Endometrial microvascular endothelial cells (primary cell): ENCODE measurements around the gene TECPR2. TPM values are rescaled to one million over a fixed set of nuclear protein-coding genes. Genes with fewer than 3 reads are reported as not detected.

ENCODE experiments used
- in situ Hi-C: cut with HindIII; loops from 2 replicates; pipeline ENCODE4 v1.10.0; 2017; ENCODE audit warnings: low sequenced_read_pairs, low pct_unique_long_range_greater_than_20kb; ENCODE audit errors: inconsistent ontology term
- total RNA-seq: library from RNA; depleted of rRNA; stranded (reverse); fragments of >200 nt; gene quantifications from one replicate; pipeline ENCODE4 v1.2.3, GENCODE V29; 2015; ENCODE audit errors: inconsistent ontology term

The TECPR2 gene
- total RNA-seq, 1 donor from 2014 or later = 8.9 TPM

DNA sequence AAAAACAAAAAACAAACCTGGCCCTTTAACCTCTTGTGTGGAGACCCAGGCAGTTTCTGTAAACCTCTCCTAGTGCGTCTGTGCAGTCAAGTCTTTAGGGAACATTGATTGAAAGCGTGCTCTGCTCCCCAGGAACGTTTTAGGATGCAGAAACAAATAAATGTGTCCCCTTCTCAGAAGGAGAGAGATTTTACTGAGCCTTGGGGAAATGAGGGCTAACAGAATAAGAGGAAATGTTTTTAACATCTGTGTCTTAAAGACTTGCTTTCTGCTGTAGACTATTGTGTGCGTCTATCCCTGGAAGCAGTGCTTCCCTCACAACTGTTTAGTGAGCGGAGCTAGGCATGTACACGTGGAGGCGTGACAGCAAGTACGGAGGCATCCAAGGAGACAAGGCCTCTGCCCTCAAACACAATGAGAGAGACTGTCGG is 54.3 kb downstream of the TECPR2 start:
- in situ Hi-C loops = no loop called here

DNA sequence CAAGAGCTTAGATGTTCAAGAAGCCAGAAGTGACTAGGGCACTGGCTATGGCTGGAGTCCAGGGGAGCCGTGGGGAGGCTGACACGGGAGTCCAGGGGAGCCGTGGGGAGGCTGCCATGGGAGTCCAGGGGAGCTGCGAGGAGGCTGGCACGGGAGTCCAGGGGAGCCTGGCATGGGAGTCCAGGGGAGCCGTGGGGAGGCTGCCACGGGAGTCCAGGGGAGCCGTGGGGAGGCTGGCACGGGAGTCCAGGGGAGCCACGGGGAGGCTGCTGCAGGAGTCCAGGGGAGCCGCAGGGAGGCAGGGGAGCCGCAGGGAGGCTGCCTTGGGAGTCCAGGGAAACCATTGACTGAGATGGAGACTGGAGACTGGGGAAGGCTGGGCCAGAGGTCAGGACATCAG is 54.9 kb downstream of the TECPR2 start:
- in situ Hi-C loops = no loop called here

DNA sequence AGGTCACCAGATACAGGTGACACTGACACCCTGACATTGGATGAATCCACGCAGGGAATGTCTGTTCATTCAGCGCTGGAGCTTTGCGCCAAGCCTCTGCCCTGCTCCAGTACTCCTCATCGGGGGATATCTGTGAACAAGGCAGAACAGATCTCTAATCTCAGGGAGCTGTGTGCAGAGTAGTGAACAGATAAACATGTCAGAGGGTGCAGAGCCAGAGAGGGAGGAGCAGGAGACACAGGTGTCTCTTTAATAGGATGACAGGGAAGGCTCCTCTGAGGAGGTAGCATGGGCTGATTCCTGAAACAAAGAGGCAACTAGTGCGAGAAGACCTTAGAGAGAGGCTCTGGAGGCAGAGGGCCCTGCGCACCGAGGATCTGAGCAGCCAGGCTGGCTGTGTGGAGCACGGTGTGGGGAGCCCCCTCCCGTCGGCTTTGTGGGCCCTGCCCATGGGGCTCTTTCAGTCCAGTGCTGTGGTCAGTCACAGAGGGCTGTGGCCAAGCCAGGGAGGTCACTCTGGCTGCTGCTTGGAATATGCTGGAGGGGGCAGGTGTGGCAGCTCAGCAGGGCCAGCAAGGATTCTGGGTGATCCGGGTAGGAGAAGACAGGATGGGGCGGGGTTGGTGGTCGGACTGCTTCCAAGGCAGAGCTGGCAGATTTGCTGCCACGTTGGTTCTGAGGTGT is 55.6 kb downstream of the TECPR2 start:
- in situ Hi-C loops = no loop called here

DNA sequence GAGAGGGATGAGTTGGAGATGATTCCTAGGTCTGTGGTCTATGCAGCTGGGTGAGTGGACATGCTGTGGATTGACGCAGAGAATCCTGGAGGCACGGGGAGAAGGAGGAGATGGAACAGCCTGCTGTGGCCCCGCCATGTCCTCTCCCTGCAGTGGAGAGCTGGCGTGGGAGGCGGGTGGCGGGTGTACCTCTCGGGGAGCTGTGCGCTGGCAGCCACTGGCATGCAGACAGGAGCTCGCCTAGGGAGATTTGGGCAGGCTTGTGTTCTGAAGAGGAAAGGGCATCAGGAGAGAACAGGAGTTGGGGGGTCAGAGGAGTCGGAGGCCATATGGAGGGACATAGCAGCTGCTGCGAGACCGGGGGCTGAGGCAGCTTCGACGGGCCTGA is 56.1 kb downstream of the TECPR2 start:
- in situ Hi-C loops = no loop called here

DNA sequence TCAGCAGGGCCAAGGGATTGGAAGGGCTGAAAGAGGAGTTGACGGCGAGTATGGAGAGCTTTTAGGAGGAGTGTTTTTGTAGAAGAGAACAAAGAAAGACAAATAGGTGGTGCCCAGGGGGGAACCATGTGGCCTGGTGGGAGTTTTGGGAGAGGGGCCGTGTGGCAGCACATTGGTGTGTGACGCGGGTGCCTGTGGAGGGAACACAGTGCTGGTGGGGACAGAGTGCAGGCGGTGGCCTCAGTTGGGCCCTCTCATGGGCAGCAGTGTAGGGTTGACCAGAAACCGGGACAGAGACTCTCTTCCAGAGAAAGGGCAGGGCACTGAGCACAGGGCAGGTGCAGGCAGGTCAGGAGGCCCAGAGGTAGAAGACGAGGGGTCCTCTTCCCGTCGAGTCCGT is 56.5 kb downstream of the TECPR2 start:
- in situ Hi-C loops = no loop called here

DNA sequence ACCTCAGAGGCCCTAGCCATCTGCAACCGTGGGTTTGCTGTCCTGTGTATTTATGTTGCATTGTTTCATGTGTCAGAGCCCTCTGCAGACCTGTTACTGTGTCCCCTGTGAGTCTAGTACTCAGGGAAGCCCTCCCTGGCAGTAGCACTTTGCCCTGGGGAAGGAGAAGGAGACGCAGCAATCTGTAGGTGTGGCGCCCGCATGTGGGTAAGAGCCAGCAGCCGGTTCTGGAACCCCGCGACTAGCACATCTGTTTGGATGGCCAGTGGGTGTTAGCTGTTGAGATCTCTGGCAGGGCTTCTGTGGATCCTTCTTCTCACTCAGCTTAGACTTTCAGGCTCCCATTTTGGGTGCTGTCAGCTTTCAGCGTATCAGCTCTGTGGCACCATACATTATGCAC is 57.0 kb downstream of the TECPR2 start:
- in situ Hi-C loops = no loop called here

DNA sequence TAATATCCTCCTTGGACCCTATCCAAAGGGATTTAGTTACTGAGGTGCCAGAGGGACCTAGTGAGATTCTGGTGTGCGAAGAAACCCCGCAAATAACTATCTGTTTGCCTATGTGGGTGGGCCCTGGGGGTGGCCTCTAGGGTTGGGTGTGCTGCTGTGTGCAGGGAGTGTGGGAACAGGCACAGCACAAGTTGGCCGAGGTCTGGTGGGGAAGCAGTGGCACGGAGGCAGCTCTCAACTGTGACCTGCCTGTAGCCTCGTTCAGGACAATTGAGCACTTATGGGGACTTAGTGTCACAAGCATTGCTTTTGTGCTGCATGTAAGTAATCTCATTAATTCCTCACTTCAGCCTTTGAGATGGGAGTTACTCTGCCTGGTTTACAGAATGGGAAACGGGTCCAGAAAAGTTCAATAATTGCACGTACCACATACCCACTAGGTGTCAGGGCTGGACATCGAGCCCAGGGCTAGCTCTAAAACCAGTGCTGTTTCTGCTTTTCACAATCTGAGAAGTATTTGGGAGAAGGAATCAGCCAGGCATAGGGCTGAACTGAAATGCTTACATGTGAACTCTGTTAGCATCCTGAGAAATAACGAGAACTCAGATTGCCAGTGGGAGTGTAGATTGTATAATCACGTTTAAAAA is 58.8 kb downstream of the TECPR2 start:
- in situ Hi-C loops = no loop called here

DNA sequence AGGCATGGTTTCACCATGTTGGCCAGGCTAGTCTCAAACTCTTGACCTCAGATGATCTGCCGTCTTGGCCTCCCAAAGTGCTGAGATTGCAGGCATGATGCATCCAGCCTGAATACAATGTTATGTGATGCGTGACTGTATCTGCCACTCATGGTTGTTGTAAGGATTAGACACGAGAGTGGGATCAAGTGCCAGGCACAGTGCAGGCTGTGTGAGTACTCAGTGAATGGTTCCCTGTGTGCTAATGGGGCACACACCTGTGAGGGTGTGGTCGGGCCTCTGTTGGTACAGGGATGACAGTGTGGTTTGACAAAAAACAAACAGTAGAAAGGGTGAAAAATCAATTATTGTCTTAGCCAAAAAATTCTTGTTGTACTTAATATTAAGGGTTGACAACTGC is 61.8 kb downstream of the TECPR2 start:
- in situ Hi-C loops = no loop called here

DNA sequence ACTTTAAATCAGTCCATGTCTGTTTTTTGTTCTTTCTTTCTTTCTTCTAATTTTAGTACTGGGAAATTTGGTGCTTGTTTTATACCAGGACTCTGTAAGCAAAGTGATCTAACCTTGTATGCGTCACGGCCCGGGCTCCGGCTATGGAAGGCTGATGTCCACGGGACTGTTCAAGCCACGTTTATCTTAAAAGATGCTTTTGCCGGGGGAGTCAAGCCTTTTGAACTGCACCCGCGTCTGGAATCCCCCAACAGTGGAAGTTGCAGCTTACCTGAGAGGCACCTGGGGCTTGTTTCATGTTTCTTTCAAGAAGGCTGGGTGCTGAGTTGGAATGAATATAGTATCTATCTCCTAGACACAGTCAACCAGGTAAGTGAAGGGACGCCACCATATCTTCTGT is 62.2 kb downstream of the TECPR2 start:
- in situ Hi-C loops = no loop called here

DNA sequence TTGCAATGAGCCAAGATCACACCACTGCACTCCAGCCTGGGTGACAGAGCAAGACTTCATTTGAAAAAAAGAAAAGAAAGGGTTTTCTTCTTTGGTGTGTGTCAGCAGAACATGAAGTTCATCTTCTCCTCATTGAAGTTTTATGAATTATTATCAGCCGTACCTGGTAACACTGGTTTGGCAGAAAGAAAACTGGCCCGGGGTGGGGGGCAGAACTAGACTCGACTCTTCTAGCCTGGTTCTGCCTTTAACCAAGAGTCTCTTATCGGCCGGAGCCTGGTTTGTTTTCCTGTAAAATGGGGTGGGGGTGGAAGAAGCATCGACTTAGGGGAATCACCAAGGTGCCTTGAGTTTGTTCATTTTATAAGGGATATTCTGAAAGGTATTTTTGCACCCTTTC is 64.1 kb downstream of the TECPR2 start:
- in situ Hi-C loops = no loop called here

DNA sequence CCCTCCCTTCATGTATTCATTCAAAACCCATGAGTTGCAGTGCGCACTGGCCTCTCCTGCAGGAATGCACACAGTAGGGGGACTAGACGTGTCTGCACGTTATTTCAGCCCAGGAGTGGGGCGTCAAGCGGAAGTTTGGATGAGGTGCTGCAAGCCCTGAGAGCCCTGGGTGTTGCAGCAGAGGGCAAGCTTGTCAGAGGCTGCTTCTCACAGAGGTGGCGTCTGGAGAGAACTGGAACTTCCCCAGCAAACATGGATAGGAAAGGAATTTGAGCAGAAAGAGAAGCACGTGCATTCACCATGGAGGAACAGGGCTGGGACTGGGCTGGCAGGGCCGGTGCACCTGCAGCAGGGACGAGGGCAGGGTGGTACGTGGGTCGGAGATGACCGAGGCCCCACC is 64.9 kb downstream of the TECPR2 start:
- in situ Hi-C loops = no loop called here

DNA sequence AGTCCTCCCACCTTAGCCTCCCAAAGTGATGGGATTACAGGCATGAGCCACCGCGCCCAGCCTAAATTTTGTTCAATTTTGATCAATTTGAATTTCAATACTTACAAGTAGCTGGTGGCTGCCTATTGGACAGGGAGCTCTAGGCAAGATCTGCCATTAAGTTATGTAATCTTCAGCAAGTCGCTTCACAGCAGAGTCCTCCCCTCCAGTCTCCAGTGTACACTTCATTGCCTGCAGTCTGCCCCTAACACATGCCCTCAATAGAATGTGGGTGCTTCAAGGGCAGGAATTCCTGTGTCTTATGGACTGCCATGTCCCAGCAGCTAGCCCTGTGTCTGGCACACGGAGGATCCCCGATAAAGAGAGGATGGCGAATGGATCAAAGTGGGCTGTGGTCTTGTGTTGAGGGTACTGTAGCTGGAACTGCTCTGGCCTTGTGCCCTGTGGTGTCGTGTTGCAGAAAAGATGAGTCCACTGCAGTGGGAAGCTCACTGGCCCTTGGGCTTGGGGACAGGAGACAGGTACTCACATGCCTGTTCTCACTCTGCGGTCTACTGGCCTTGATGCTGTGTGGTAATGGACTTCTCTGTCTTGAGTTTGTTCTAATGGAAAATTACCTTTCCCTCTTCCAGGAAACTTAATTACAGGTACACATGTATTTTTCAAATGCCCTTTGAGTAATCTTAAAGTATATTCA is 67.6 kb downstream of the TECPR2 start:
- in situ Hi-C loops = no loop called here

DNA sequence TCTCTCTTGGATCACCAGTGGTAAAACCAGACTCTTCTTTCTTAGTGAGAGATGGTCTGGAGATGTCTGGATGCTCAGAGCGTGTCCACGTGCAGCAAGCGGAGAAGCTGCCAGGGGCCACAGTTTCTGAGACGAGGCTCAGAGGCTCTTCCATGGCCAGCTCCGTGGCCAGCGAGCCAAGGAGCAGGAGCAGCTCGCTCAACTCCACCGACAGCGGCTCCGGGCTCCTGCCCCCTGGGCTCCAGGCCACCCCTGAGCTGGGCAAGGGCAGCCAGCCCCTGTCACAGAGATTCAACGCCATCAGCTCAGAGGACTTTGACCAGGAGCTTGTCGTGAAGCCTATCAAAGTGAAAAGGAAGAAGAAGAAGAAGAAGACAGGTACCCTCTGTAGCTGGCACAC is 69.0 kb downstream of the TECPR2 start:
- in situ Hi-C loops = no loop called here

DNA sequence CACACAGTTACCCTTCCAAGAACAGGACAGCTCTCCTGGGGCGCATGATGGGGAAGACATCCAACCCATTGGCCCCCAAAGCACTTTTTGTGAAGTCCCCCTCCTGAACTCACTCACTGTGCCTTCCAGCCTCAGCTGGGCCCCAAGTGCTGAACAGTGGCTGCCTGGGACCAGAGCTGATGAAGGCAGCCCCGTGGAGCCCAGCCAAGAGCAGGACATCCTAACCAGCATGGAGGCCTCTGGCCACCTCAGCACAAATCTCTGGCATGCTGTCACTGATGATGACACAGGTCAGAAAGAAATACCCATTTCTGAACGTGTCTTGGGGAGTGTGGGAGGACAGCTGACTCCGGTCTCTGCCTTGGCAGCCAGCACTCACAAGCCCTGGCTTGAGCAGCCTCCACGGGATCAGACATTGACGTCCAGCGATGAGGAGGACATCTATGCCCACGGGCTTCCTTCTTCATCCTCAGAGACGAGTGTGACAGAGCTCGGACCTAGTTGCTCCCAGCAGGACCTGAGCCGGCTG is 72.0 kb downstream of the TECPR2 start:
- in situ Hi-C loops = no loop called here

DNA sequence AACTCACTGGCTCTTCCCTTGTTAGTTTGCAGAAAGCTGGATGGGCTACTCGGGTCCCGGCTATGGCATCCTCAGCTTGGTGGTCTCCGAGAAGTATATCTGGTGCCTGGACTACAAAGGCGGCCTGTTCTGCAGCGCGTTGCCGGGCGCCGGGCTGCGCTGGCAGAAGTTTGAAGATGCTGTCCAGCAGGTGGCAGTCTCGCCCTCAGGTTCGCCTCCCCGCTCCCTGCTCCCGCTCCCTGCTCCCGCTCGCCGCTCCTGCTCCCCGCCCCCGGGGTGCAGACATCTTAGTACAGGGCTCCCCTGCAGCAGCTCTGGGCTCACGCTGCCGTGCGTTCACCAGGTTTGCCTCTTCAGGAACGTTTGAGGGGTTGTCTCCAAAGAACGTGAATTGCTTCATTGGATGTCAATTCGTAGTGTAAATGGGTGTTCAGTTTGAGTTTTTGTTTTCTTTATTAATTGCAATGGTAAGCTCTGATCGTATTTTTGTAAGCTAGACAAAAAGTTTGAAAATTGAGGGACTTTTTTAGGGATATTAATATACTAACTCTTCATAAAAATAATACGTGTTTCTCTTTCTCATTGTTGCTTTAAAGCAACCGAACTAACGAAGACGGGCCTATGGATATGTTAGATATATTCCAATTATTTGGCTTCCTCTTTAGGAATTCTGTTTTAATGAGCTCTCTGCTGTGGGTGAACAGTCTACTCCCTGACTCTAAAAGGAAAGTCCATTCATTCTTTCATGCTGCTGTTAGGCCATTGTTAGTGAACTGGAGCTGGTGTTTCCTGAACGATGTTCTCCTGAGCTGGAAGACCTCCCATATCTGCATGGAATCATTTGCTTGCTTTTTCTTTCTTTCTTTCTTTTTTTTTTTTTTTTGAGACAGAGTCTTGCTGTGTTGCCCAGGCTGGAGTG is 75.5 kb downstream of the TECPR2 start:
- in situ Hi-C loops = no loop called here

DNA sequence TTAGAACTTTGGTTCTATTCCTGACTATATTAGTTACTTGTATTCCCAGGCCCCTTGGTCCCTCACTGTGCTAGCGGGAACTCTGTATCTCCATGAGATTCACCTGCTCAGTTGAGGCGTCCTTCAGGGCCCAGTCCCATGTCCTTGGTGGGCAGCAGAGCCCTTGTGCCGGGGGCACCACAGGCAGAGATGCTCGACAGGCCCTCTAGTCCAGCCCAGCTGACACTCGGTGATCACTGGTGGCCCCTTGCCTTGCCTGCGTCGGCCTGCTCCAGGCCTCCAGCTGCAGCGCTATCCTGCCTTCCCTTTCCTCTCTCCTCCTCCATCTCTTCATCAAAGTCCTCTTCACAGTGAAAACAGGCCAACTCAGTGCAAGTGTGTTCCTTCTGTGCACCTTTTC is 76.8 kb downstream of the TECPR2 start:
- in situ Hi-C loops = no loop called here

DNA sequence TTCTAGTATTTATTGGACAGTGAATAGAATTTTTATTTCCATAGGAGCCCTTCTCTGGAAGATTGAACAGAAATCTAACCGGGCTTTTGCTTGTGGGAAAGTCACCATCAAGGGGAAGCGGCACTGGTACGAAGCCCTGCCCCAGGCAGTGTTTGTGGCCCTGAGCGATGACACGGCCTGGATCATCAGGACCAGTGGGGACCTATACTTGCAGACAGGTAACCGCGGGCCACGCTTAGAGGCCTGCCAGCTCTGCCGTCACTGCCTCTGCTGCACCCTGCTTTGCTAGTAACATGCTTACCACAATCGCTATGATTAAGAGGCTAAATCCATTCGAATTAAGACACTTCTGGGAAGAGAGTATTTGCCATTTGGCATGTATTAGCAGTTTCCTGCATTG is 77.7 kb downstream of the TECPR2 start:
- in situ Hi-C loops = loop anchor here (10.0 kb wide), 1 partner anchor 64 kb away; the partner anchor contains the start of gene ANKRD9

DNA sequence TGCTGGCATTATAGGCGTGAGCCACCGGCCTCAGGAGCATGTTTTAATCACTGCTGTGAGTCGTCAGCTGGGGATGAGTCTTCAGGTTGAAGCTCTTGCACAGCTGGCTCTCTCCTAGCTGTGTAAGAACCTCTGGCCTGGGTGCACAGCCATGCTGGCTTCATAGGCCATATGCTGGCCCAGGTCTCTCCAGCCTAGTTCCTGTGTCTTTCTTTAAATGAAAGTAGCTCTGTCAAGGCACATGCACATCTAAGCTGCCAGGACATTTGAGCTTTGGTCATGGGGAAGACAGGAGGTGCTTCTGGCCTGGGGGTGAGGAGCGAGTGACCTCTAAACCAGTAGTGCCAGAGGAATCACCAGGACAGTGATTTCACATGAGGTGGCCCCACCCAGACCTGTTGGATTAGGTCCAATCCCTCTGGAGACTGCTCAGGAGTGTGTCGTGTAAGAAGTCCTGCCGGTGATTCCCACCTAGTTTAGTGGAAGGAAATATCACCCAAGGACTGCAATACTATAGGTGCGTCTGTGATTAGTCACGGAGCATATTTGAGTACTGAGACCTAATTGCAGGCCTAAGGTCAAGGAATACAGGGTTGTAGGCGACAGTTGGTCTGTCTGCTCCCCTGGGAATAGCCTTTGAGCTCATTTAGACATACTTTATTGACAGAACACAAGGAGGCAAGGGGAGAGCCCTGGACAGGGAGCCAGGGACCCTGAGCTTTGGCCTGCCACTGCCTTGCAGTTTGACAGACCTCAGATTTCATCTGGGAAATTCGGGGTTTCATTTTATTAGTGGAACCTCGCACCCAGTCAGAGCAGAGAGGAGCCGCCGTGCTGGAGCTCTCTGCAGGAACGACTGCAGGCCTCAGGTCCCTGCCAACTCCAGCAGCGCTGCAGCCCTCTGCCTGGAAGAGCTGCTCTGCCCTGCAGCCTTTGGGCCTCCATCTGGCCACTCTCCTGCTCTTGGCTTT is 79.8 kb downstream of the TECPR2 start:
- in situ Hi-C loops = loop anchor here (10.0 kb wide), 1 partner anchor 62 kb away; the partner anchor contains the start of gene ANKRD9
